Lower leg skin (tissue), 4 donors: ENCODE data around the gene CACNA1H. TPM values are rescaled to one million over a fixed set of nuclear protein-coding genes. Genes with fewer than 3 reads are reported as not detected.
"Not testable (repeated sequence)": the region's sequence is repeated elsewhere in the genome, so short reads cannot be mapped to it uniquely, and the experiment has no call there.

Source experiments
- DNase-seq, 2 donors: peaks; one replicate each; pipeline ENCODE4 v3.0.0-alpha.2; 2019; ENCODE audit warnings: low spot score in 2 of 2
- H3K4me3 ChIP-seq: fragments of 200-600 bp; sonication (generic); 2 replicates; pipeline ENCODE4 v1.5.1; 2017; ENCODE audit warnings: mild to moderate bottlenecking, low read depth; ENCODE audit not compliant: poor library complexity, severe bottlenecking
- POLR2A ChIP-seq, 2 donors: fragments of 450-650 bp; IDR thresholded peaks; one replicate each; pipeline ENCODE4 v1.6.1; 2016 to 2017; ENCODE audit warnings: antibody characterized with exemption in 2 of 2, mild to moderate bottlenecking in 1 of 2, moderate library complexity in 1 of 2
- WGBS, 2 donors: methylation state at CpG; one replicate each; pipeline ENCODE4 v1.1.5; 2018; 5-methylcytosine and 5-hydroxymethylcytosine counted together
- intact Hi-C: fragments of 100-400 bp; cut with DNase I; formaldehyde crosslinking; loops from one replicate; pipeline ENCODE4 v1.15.0; 2023; ENCODE audit warnings: low total_unique reads
- total RNA-seq, 4 donors: library from RNA; depleted of rRNA; stranded (reverse); fragments of >200 nt; gene quantifications; one replicate each; pipeline ENCODE4 v1.1.0, GENCODE V29; 2016
- TF ChIP-seq, protein P1 (sequence below), 3 donors: fragments of 450-650 bp; IDR thresholded peaks; one replicate each; pipeline ENCODE4 v1.5.1; 2016; ENCODE audit warnings: antibody characterized with exemption in 3 of 3, mild to moderate bottlenecking in 3 of 3, moderate library complexity in 2 of 3

Gene CACNA1H
- total RNA-seq, 4 donors from 2014 or later = 29.3 to 151 (median 72.1) TPM

DNA sequence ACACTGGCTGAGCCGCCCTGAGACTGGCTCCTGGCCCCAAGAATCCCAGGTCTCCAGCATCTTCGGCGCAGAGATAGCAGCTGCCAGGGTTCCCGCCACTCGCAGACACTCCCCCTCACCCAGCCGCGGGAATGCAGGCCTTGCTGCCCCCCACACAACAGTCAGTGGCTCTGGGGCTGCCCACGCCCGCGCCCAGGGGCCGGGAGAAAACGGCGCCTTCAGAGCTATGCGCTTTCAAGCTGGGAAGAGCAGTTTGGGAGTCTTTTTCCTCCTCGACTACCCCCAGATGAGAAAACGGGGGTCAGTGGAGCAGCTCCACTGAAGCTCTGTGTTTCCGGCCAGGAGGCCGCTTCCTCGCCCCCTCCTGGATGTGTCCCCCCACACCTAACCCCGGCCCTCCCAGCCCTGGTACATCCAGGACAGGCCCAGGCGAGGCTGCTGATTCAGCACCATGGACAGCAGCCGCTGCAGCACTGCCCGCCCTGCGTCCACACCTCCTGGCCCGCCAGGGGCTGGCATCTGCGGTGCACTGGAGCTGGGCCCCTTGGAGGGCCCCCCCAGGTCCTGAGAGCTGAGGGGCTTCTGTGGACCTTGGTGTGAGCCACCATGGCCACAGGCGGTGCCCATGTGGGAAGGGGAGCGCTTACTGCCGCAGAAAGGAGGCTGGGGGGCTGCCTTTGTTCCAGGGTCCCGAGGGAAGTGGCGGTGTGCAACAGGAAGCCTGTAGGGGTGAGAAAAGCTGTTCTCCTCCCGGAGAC, 35.7 kb downstream of the CACNA1H start:
- TF ChIP-seq, protein P1, sequence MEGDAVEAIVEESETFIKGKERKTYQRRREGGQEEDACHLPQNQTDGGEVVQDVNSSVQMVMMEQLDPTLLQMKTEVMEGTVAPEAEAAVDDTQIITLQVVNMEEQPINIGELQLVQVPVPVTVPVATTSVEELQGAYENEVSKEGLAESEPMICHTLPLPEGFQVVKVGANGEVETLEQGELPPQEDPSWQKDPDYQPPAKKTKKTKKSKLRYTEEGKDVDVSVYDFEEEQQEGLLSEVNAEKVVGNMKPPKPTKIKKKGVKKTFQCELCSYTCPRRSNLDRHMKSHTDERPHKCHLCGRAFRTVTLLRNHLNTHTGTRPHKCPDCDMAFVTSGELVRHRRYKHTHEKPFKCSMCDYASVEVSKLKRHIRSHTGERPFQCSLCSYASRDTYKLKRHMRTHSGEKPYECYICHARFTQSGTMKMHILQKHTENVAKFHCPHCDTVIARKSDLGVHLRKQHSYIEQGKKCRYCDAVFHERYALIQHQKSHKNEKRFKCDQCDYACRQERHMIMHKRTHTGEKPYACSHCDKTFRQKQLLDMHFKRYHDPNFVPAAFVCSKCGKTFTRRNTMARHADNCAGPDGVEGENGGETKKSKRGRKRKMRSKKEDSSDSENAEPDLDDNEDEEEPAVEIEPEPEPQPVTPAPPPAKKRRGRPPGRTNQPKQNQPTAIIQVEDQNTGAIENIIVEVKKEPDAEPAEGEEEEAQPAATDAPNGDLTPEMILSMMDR (IDR thresholded peaks at IDR 0.05) = no peak
- TF ChIP-seq POLR2A (IDR thresholded peaks at IDR 0.05) = no peak
- peak in 1 of 2 donors; percentile 90 for DNase-seq
- no peak overlapping the region for H3K4me3 ChIP-seq
- intact Hi-C loops = loop anchor here (10.0 kb wide), 1 partner anchor 354 kb away; no protein-coding TSS in a partner anchor
- 44 to 51% methylated on average over 20 of the region's 32 CpGs for WGBS, 2 donors

DNA sequence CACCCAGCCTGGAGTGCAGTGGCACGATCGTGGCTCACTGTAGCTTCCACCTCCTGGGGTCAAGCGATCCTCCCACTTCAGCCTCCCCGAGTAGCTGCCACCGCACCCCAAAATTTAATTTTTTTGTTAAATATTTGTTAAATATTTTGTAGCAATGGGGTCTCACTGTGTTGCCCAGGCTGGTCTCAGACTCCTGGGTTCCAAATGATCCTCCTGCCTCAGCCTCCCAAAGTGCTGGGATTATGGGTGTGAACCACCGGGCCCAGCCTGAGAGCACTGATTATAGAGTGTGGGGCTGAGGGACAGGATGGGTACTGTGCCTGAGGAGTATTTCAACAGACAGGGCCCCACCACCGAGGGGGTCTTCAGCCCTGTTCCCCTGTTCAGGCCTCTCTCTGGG, 36.5 kb downstream of the CACNA1H start:
- 67 to 72% methylated on average over 7 of the region's 7 CpGs for WGBS, 2 donors
- no peak overlapping the region for H3K4me3 ChIP-seq
- intact Hi-C loops = loop anchor here (10.0 kb wide), 1 partner anchor 355 kb away; no protein-coding TSS in a partner anchor
- TF ChIP-seq POLR2A (IDR thresholded peaks at IDR 0.05) = no peak
- no peak for DNase-seq

DNA sequence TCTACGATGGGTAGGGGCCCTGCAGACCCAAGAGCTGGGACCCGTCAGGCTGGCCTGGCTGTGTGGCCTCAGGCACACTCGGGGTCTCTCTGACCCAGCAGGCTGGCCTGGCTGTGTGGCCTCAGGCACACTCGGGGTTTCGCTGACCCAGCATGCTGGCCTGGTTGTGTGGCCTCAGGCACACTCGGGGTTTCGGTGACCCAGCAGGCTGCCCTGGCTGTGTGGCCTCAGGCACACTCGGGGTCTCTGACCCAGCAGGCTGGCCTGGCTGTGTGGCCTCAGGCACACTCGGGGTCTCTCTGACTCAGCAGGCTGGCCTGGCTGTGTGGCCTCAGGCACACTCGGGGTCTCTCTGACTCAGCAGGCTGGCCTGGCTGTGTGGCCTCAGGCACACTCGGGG, 37.9 kb downstream of the CACNA1H start:
- intact Hi-C loops, DNase-seq, H3K4me3 ChIP-seq: not testable (repeated sequence)
- 80 to 85% methylated on average over 5 to 8 of the region's 11 CpGs for WGBS, 2 donors

DNA sequence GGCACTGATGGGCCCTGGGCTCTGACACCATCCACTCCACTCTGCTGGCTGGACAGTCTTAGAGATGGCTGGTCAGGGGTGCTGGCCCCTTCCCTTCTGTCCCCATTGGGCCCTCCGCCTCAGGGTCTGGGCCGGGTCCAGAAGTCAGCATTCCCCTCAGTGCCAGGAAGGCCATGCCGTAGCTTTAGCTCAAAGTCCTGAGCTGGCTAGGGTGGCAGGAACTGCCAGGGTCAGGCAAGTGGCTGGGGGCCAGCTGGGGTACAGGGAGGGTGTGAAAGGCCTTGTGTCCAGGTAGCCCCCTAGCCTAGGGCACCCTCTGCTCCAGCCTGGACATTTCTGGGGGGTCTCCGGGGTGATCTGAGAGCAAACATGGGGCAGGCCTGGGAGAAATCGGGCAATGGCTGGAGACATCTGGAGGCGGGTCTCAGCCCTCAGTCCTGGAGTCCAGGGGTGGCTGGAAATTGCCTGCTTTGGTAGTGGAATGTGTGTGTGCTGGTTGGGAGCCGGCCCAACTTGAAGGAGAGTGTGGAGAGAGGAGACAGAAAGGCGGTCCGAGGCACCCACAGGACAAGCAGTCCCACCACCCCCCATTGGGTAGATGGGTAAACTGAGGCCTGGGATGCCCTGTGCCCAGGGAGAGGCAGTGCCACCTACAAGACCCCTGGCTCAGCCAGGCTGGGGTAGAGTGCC, 39.6 kb downstream of the CACNA1H start:
- intact Hi-C loops = no loop called here
- H3K4me3 ChIP-seq = no peak overlapping the region
- WGBS, 2 donors = 82 to 90% methylated on average over 6 to 9 of the region's 9 CpGs
- TF ChIP-seq POLR2A (IDR thresholded peaks at IDR 0.05) = no peak
- TF ChIP-seq, protein P1 (IDR thresholded peaks at IDR 0.05) = no peak
- no peak for DNase-seq

DNA sequence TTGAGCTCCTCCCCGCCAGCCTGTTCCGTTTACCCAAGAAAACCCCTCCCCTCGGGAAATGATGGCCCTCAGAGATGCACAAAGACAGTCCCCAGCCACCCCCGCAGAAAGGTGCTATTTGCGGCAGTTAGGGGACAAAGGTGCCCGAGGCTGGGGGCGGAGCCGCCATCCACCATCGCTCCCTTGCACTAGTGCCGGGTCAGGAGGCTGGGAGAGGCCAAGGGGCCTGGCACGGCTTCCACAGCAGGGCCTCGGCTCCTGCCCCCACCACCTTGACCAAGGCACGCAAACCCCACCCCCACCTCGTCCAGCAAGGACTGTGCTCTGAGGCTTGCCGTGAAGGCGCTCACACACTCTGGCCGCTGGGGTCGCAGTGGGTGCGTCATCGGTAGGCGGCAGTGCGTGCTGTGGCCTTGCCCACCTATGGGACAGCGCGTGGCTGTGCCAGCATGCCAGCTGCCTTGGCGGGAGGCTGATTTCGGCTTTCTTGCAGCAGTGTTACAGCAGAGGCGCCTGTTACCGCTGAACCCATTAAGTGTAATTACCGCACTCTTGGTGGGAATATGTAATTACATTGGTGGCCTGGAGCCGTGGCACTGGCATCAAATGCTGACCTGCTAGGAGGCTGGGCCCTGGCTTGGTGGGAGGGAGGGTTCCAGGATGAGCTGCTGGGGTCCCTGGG, 40.4 kb downstream of the CACNA1H start:
- TF ChIP-seq, protein P1 (IDR thresholded peaks at IDR 0.05) = no peak
- no peak for TF ChIP-seq POLR2A (IDR thresholded peaks at IDR 0.05)
- WGBS, 2 donors = 56 to 68% methylated on average over 15 to 24 of the region's 30 CpGs
- no peak overlapping the region for H3K4me3 ChIP-seq
- DNase-seq = no peak
- intact Hi-C loops = no loop called here

DNA sequence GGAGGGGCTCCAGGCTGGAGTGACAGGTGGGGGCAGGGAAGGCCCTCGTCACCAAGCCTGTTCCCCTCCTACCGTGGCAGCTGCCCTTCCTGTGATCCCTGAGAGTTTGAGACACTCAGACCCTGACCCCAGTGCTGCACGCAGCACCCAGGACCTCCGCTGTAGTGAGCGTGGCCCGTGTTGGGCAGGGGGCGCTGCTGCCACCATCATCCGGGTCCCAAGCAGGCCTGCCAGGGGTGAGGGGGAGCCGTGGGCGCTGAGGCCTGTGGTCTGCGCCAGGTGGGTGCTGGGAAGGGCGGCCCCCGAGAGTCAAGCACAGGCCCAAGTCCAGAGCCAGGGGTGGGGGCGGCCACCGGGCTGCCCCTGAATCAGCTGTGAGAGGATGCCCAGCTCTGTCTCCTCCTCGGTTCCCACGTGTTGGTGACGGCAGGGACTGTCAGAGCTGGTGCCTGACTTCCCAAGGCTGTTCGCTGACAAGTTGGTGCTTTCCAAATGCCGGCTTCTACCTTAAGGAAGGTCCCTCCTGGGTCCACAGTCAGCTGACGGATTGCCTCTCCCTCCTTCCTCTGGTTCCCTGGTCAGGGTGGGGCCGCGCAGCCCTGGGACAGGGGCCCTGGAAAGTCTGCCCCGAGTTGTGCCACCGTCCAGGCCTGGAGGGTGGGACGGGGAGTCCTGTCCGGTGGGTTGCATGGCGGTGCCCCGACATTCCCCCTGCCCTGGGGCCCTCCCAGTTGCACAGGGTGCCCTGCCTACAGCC, 41.1 kb downstream of the CACNA1H start:
- TF ChIP-seq POLR2A (IDR thresholded peaks at IDR 0.05) = no peak
- TF ChIP-seq, protein P1 (IDR thresholded peaks at IDR 0.05) = no peak
- no peak for DNase-seq
- WGBS, 2 donors = 73 to 76% methylated on average over 19 to 29 of the region's 29 CpGs
- intact Hi-C loops = no loop called here
- H3K4me3 ChIP-seq = no peak overlapping the region
